ENCODE measurements around the gene RBM39. TPM values are rescaled to one million over a fixed set of nuclear protein-coding genes. Genes with fewer than 3 reads are reported as not detected.

RBM39 gene
- total and polyA plus RNA-seq, 10 of the 15 experiments (the other 5 are each of a cell fraction or from before 2014, with no cell fraction given): 135 to 280 (median 217) TPM

DNA sequence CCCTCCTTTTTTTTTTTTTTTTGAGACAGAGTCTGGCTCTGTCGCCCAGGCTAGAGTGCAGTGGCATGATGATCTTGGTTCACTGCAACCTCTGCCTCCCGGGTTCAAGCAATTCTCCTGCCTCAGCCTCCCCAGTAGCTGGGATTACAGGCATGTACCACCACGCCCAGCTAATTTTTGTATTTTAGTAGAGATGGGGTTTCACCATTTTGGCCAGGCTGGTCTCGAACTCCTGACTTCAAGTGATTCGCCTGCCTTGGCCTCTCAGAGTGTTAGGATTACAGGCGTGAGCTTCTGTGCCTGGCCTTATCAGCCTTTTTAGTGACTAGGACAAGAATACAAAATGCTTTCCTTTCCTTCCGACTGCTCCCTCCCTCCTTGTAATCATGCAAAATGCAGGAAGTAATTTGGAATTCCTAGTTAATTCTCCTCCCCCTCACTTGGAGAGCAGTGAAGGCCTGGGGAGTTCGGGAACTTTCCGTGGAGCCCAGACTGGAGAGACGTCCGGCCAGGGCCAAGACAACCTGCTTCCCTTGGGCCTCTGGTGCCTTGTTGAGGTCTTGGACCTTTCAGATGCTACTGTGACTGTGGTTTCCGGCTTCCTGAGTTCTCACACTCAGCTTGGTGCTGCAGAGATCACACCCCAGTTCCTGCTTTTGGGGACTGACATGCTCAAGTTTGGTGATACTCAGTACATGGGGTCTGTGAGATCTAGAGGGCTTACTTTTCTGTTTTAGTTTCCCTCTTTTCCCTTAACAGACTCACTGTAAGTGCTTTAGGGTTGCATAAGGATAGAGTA, 25.8 kb upstream of the RBM39 start (continued):
- TF ChIP-seq KAT2A (conservative IDR thresholded peaks at IDR 0.05; ENCODE audit: control insufficient read depth, low read depth, low read length): no peak
- peak; percentile 80 for TF ChIP-seq SMAD5 (IDR thresholded peaks at IDR 0.05; ENCODE audit: low read depth)
- TF ChIP-seq, protein P1, sequence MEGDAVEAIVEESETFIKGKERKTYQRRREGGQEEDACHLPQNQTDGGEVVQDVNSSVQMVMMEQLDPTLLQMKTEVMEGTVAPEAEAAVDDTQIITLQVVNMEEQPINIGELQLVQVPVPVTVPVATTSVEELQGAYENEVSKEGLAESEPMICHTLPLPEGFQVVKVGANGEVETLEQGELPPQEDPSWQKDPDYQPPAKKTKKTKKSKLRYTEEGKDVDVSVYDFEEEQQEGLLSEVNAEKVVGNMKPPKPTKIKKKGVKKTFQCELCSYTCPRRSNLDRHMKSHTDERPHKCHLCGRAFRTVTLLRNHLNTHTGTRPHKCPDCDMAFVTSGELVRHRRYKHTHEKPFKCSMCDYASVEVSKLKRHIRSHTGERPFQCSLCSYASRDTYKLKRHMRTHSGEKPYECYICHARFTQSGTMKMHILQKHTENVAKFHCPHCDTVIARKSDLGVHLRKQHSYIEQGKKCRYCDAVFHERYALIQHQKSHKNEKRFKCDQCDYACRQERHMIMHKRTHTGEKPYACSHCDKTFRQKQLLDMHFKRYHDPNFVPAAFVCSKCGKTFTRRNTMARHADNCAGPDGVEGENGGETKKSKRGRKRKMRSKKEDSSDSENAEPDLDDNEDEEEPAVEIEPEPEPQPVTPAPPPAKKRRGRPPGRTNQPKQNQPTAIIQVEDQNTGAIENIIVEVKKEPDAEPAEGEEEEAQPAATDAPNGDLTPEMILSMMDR (IDR thresholded peaks at IDR 0.05 in 2 of 3, conservative IDR thresholded peaks at IDR 0.05 in 1 of 3; ENCODE audit: control insufficient read depth in 2 of 3, extremely low read depth in 1 of 3, insufficient read depth in 1 of 3, low read depth in 3 of 3, low read length in 3 of 3): no peak
- TF ChIP-seq, protein P2, sequence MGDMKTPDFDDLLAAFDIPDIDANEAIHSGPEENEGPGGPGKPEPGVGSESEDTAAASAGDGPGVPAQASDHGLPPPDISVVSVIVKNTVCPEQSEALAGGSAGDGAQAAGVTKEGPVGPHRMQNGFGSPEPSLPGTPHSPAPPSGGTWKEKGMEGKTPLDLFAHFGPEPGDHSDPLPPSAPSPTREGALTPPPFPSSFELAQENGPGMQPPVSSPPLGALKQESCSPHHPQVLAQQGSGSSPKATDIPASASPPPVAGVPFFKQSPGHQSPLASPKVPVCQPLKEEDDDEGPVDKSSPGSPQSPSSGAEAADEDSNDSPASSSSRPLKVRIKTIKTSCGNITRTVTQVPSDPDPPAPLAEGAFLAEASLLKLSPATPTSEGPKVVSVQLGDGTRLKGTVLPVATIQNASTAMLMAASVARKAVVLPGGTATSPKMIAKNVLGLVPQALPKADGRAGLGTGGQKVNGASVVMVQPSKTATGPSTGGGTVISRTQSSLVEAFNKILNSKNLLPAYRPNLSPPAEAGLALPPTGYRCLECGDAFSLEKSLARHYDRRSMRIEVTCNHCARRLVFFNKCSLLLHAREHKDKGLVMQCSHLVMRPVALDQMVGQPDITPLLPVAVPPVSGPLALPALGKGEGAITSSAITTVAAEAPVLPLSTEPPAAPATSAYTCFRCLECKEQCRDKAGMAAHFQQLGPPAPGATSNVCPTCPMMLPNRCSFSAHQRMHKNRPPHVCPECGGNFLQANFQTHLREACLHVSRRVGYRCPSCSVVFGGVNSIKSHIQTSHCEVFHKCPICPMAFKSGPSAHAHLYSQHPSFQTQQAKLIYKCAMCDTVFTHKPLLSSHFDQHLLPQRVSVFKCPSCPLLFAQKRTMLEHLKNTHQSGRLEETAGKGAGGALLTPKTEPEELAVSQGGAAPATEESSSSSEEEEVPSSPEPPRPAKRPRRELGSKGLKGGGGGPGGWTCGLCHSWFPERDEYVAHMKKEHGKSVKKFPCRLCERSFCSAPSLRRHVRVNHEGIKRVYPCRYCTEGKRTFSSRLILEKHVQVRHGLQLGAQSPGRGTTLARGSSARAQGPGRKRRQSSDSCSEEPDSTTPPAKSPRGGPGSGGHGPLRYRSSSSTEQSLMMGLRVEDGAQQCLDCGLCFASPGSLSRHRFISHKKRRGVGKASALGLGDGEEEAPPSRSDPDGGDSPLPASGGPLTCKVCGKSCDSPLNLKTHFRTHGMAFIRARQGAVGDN (IDR thresholded peaks at IDR 0.05): peak; percentile 93
- TF ChIP-seq RFX5 (IDR thresholded peaks at IDR 0.05; ENCODE audit: low read depth, low read length): no peak
- TF ChIP-seq CHD2 (IDR thresholded peaks at IDR 0.05; ENCODE audit: borderline replicate concordance, low read depth, low read length): peak; percentile 77; the same call in 1 of the 2 replicates
- no peak for TF ChIP-seq NFXL1 (IDR thresholded peaks at IDR 0.05; ENCODE audit: borderline replicate concordance)
- TF ChIP-seq CREM (IDR thresholded peaks at IDR 0.05; ENCODE audit: low read depth): 0 out of 2 replicates have a peak, but pooled peaks have one; percentile 45
- no peak for TF ChIP-seq MEF2A (IDR thresholded peaks at IDR 0.05; ENCODE audit: insufficient read depth, low read depth, low read length)
- TF ChIP-seq, protein P3, sequence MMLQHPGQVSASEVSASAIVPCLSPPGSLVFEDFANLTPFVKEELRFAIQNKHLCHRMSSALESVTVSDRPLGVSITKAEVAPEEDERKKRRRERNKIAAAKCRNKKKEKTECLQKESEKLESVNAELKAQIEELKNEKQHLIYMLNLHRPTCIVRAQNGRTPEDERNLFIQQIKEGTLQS (IDR thresholded peaks at IDR 0.05; ENCODE audit: borderline replicate concordance, extremely low read depth, low read depth, low read length): no peak
- peak; percentile 31 for TF ChIP-seq RELA (IDR thresholded peaks at IDR 0.05; ENCODE audit: borderline replicate concordance, partially characterized antibody)
- no peak for TF ChIP-seq WRNIP1 (IDR thresholded peaks at IDR 0.05; ENCODE audit: borderline replicate concordance, low read depth, low read length)
- TF ChIP-seq, protein P4, sequence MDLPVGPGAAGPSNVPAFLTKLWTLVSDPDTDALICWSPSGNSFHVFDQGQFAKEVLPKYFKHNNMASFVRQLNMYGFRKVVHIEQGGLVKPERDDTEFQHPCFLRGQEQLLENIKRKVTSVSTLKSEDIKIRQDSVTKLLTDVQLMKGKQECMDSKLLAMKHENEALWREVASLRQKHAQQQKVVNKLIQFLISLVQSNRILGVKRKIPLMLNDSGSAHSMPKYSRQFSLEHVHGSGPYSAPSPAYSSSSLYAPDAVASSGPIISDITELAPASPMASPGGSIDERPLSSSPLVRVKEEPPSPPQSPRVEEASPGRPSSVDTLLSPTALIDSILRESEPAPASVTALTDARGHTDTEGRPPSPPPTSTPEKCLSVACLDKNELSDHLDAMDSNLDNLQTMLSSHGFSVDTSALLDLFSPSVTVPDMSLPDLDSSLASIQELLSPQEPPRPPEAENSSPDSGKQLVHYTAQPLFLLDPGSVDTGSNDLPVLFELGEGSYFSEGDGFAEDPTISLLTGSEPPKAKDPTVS (IDR thresholded peaks at IDR 0.05; ENCODE audit: low read depth, low read length): peak; percentile 92
- TF ChIP-seq CHD1 (IDR thresholded peaks at IDR 0.05; ENCODE audit: low read depth, low read length): no peak
- TF ChIP-seq TCF7 (IDR thresholded peaks at IDR 0.05; ENCODE audit: borderline replicate concordance): no peak
- TF ChIP-seq POLR2AphosphoS5 (IDR thresholded peaks at IDR 0.05; ENCODE audit: low read length): peak; percentile 90
- TF ChIP-seq RBBP5 (conservative IDR thresholded peaks at IDR 0.05): no peak
- peak; percentile 77 for TF ChIP-seq PML (IDR thresholded peaks at IDR 0.05; ENCODE audit: low read length)
- TF ChIP-seq JUNB (IDR thresholded peaks at IDR 0.05): no peak
- TF ChIP-seq LARP7 (IDR thresholded peaks at IDR 0.05): no peak
- TF ChIP-seq TAF1 (IDR thresholded peaks at IDR 0.05; ENCODE audit: borderline replicate concordance, low read depth, low read length): peak; percentile 77
- TF ChIP-seq, protein P5, sequence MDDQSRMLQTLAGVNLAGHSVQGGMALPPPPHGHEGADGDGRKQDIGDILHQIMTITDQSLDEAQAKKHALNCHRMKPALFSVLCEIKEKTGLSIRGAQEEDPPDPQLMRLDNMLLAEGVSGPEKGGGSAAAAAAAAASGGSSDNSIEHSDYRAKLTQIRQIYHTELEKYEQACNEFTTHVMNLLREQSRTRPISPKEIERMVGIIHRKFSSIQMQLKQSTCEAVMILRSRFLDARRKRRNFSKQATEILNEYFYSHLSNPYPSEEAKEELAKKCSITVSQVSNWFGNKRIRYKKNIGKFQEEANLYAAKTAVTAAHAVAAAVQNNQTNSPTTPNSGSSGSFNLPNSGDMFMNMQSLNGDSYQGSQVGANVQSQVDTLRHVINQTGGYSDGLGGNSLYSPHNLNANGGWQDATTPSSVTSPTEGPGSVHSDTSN (IDR thresholded peaks at IDR 0.05; ENCODE audit: insufficient replicate concordance, low read depth, low read length): peak; percentile 30

All from GM12878 (cell line).